SU-DHL-6 (cell line): ENCODE results near the gene ZNRF1.
A peak's percentile ranks its signal among the peaks of the same experiment; 100 is the strongest.
"Not testable (repeated sequence)": the region's sequence is repeated elsewhere in the genome, so short reads cannot be mapped to it uniquely, and the experiment has no call there.

ENCODE experiments used
- H2AFZ ChIP-seq: fragments of 200-600 bp; sonication (generic); 2 replicates; pipeline ENCODE4 v1.6.1; 2014; ENCODE audit warnings: low read depth, mild to moderate bottlenecking, moderate library complexity, mixed read lengths, antibody characterized with exemption, low read length; ENCODE audit not compliant: severe bottlenecking
- H3F3A ChIP-seq: fragments of 200-600 bp; shearing (Covaris generic); 2 replicates; pipeline ENCODE4 v1.6.0; 2016; ENCODE audit warnings: antibody characterized with exemption, mild to moderate bottlenecking; ENCODE audit not compliant: insufficient read depth
- H3K27ac ChIP-seq: fragments of 200-600 bp; sonication (generic); 2 replicates; pipeline ENCODE4 v1.5.1; 2016; ENCODE audit warnings: low read depth, mild to moderate bottlenecking, low read length, moderate library complexity, mixed read lengths
- H3K27me3 ChIP-seq: fragments of 200-600 bp; sonication (generic), shearing (Covaris generic); 2 replicates; pipeline ENCODE4 v1.6.0; 2014; ENCODE audit warnings: mild to moderate bottlenecking, low read length
- H3K36me3 ChIP-seq: fragments of 200-600 bp; sonication (generic); 2 replicates; pipeline ENCODE4 v1.6.1; 2014; ENCODE audit warnings: mild to moderate bottlenecking, low read length, mixed read lengths
- H3K4me2 ChIP-seq: fragments of 300-600, 200-600 bp; shearing (Covaris generic), sonication (generic); 2 replicates; pipeline ENCODE4 v1.6.0; 2014; ENCODE audit warnings: low read length, low read depth, mild to moderate bottlenecking; ENCODE audit not compliant: poor library complexity, severe bottlenecking
- H3K4me3 ChIP-seq: fragments of 200-600 bp; sonication (generic); 2 replicates; pipeline ENCODE4 v1.5.1; 2014; ENCODE audit warnings: antibody characterized with exemption, low read length, mild to moderate bottlenecking, mixed read lengths; ENCODE audit not compliant: insufficient read depth, poor library complexity, severe bottlenecking
- H3K79me2 ChIP-seq: fragments of 200-600 bp; sonication (generic); 2 replicates; pipeline ENCODE4 v1.6.1; 2014; ENCODE audit warnings: mild to moderate bottlenecking, low read length, moderate library complexity; ENCODE audit not compliant: insufficient read depth
- H3K9ac ChIP-seq: fragments of 200-600 bp; sonication (generic); 2 replicates; pipeline ENCODE4 v1.7.0; 2014; ENCODE audit warnings: mild to moderate bottlenecking, low read length
- H3K9me2 ChIP-seq: fragments of 200-600 bp; sonication (generic); replicated peaks from 2 replicates; pipeline ENCODE4 v1.6.1; 2014; ENCODE audit warnings: low read length; ENCODE audit not compliant: insufficient read depth
- H3K9me3 ChIP-seq: fragments of 200-600 bp; sonication (generic); 2 replicates; pipeline ENCODE4 v1.6.1; 2014; ENCODE audit warnings: low read length, mixed read lengths; ENCODE audit not compliant: insufficient read depth
- H4K20me1 ChIP-seq: fragments of 200-600 bp; sonication (generic); 2 replicates; pipeline ENCODE4 v1.6.1; 2014; ENCODE audit warnings: low read depth, mild to moderate bottlenecking, antibody characterized with exemption, low read length, moderate library complexity, mixed read lengths
- CTCF ChIP-seq: fragments of 200-600 bp; sonication (generic); IDR thresholded peaks from one replicate; pipeline ENCODE4 v1.5.1; 2017; ENCODE audit warnings: antibody characterized with exemption, mild to moderate bottlenecking, low read length, moderate library complexity; ENCODE audit not compliant: insufficient read depth, poor library complexity, severe bottlenecking
- EZH2phosphoT487 ChIP-seq: fragments of 200-600 bp; sonication (generic), shearing (Covaris generic); conservative IDR thresholded peaks from 2 replicates; pipeline ENCODE4 v1.6.1; 2018; ENCODE audit warnings: mild to moderate bottlenecking, antibody characterized with exemption, low read length, moderate library complexity, mixed read lengths

Gene ZNRF1

GRCh38 chr16:75024182-75024581, 25.4 kb downstream of the ZNRF1 start:
- Histone ChIP-seq H4K20me1 (no peaks in the 10 kb centered on the region), H3K36me3 (peaks cover 7% of the 10 kb centered on the region; the same call in 1 of the 2 replicates), H3K9me3 (peaks cover 12% of the 10 kb centered on the region; the same call in 1 of the 2 replicates), H3F3A (no peaks in the 10 kb centered on the region), H3K9me2 (no peaks in the 10 kb centered on the region), H3K4me3 (no peak overlapping the region), H2AFZ (no peak overlapping the region), H3K79me2 (no peaks in the 10 kb centered on the region), H3K27me3 (no peaks in the 10 kb centered on the region), H3K9ac (no peak overlapping the region), H3K4me2 (peak overlapping the region; percentile 6), H3K27ac (no peak overlapping the region)
- no peak for TF ChIP-seq CTCF

- H3K27ac ChIP-seq: no peak overlapping the region
- H3K9me3 ChIP-seq: peaks cover 12% of the 10 kb centered on the region; the same call in 1 of the 2 replicates
- no peaks in the 10 kb centered on the region for H3K79me2 ChIP-seq
- no peak overlapping the region for H3K4me3 ChIP-seq
- no peak for TF ChIP-seq CTCF
- no peak for TF ChIP-seq EZH2phosphoT487
- no peak overlapping the region for H2AFZ ChIP-seq
- H3K36me3 ChIP-seq: peaks cover 7% of the 10 kb centered on the region; the same call in 1 of the 2 replicates
- H3K9ac ChIP-seq: no peak overlapping the region
- peak overlapping the region; percentile 6 for H3K4me2 ChIP-seq
- no peaks in the 10 kb centered on the region for H3K27me3 ChIP-seq
- H3K9me2 ChIP-seq: no peaks in the 10 kb centered on the region
- H4K20me1 ChIP-seq: no peaks in the 10 kb centered on the region
- H3F3A ChIP-seq: no peaks in the 10 kb centered on the region
These were observed 25.8 kb downstream of the ZNRF1 start for GRCh38 chr16:75024594-75024993.

GRCh38 chr16:75025761-75026160, 26.9 kb downstream of the ZNRF1 start:
- Histone ChIP-seq H2AFZ (no peak overlapping the region), H3K9ac (no peak overlapping the region), H3K79me2 (no peaks in the 10 kb centered on the region), H3K9me2 (no peaks in the 10 kb centered on the region), H4K20me1 (no peaks in the 10 kb centered on the region), H3F3A (no peaks in the 10 kb centered on the region), H3K4me2 (no peak overlapping the region), H3K9me3 (peaks cover 10% of the 10 kb centered on the region; the same call in 1 of the 2 replicates), H3K4me3 (no peak overlapping the region), H3K27me3 (no peaks in the 10 kb centered on the region), H3K27ac (no peak overlapping the region), H3K36me3 (peaks cover 7% of the 10 kb centered on the region; the same call in 1 of the 2 replicates)
- no peak for TF ChIP-seq EZH2phosphoT487
- TF ChIP-seq CTCF: no peak

- H3K4me3 ChIP-seq, H4K20me1 ChIP-seq, H3K9me3 ChIP-seq, H3K79me2 ChIP-seq, H3K36me3 ChIP-seq, H3F3A ChIP-seq, H2AFZ ChIP-seq, H3K9ac ChIP-seq, H3K4me2 ChIP-seq, H3K27me3 ChIP-seq, H3K9me2 ChIP-seq, H3K27ac ChIP-seq: not testable (repeated sequence)
These were observed 27.5 kb downstream of the ZNRF1 start for GRCh38 chr16:75026239-75026891.
